Thyroid gland (tissue), 4 donors: ENCODE data around the gene EFL1. TPM values are rescaled to one million over a fixed set of nuclear protein-coding genes. Genes with fewer than 3 reads are reported as not detected.
"Not testable (repeated sequence)": the region's sequence is repeated elsewhere in the genome, so short reads cannot be mapped to it uniquely, and the experiment has no call there.

Experiments used
- DNase-seq, 2 donors: peaks; one replicate each; pipeline ENCODE4 v3.0.0-alpha.2; 2019
- H3K27ac ChIP-seq, 3 donors: fragments of 200-600 bp; sonication (generic); 1 replicate in 2 of 3; 2 replicates in 1 of 3; pipeline ENCODE4 v1.5.1; 2016 to 2019; ENCODE audit warnings: mild to moderate bottlenecking in 1 of 3, moderate library complexity in 1 of 3
- H3K27me3 ChIP-seq: fragments of 200-600 bp; sonication (generic); one replicate; pipeline ENCODE4 v1.5.1; 2019
- H3K36me3 ChIP-seq, 2 donors: fragments of 200-600 bp; sonication (generic); one replicate each; pipeline ENCODE4 v1.5.1; 2016 to 2019
- H3K4me1 ChIP-seq, 2 donors: fragments of 200-600 bp; sonication (generic); one replicate each; pipeline ENCODE4 v1.5.1; 2017 to 2019
- H3K4me3 ChIP-seq, 3 donors: fragments of 200-600 bp; sonication (generic); replicated peaks in 1 of 3; 1 replicate in 2 of 3; 2 replicates in 1 of 3; pipeline ENCODE4 v1.5.1; 2016; ENCODE audit warnings: mild to moderate bottlenecking in 1 of 3
- H3K9me3 ChIP-seq: fragments of 200-600 bp; sonication (generic); one replicate; pipeline ENCODE4 v1.5.1; 2017
- CTCF ChIP-seq, 6 experiments: fragments of 200-600 bp in 3 of 6; fragments of 450-650 bp in 3 of 6; sonication (generic) in 3 of 6; IDR thresholded peaks; one replicate each; pipeline ENCODE4 v1.5.1; 2016 to 2019; ENCODE audit warnings: antibody characterized with exemption in 6 of 6, mild to moderate bottlenecking in 2 of 6, inconsistent platforms in 1 of 6, moderate library complexity in 1 of 6
- POLR2A ChIP-seq, 2 donors: fragments of 450-650 bp; IDR thresholded peaks; one replicate each; pipeline ENCODE4 v1.6.1; 2017; ENCODE audit warnings: antibody characterized with exemption in 2 of 2, mild to moderate bottlenecking in 2 of 2, moderate library complexity in 1 of 2
- WGBS, 2 donors: methylation state at CpG; one replicate each; pipeline ENCODE4 v1.1.5; 2017; 5-methylcytosine and 5-hydroxymethylcytosine counted together
- intact Hi-C: fragments of 100-400 bp; cut with DNase I; formaldehyde crosslinking; loops from one replicate; pipeline ENCODE4 v1.15.1; 2023
- total RNA-seq, 4 donors: library from RNA; depleted of rRNA; stranded (reverse); fragments of >200 nt; gene quantifications; one replicate each; pipeline ENCODE4 v1.2.3, GENCODE V29; 2016

EFL1 gene
- total RNA-seq, 4 donors from 2014 or later = 10.3 to 29.8 (median 17.5) TPM

GRCh38 chr15:82298520-82298919, 36.0 kb upstream of the EFL1 start:
- H3K4me3 ChIP-seq = no peak overlapping the region
- WGBS, 2 donors = 39% methylated on average over 14 of the region's 44 CpGs; no CpG with 5 or more reads in 1 of the 2 donors
- DNase-seq = no peak
- no peaks in the 10 kb centered on the region for H3K36me3 ChIP-seq
- intact Hi-C loops = no loop called here
- no peaks in the 10 kb centered on the region for H3K27me3 ChIP-seq
- H3K9me3 ChIP-seq = no peaks in the 10 kb centered on the region
- H3K4me1 ChIP-seq = no peaks in the 10 kb centered on the region
- TF ChIP-seq CTCF (IDR thresholded peaks at IDR 0.05) (no peak), POLR2A (IDR thresholded peaks at IDR 0.05) (no peak)
- no peak overlapping the region for H3K27ac ChIP-seq

GRCh38 chr15:82298032-82298431, 35.5 kb upstream of the EFL1 start:
- Histone ChIP-seq H3K27me3 (no peaks in the 10 kb centered on the region), H3K36me3 (no peaks in the 10 kb centered on the region), H3K4me1 (no peaks in the 10 kb centered on the region), H3K9me3 (no peaks in the 10 kb centered on the region), H3K4me3 (no peak overlapping the region), H3K27ac (no peak overlapping the region)
- DNase-seq = no peak
- TF ChIP-seq CTCF (IDR thresholded peaks at IDR 0.05) (no peak), POLR2A (IDR thresholded peaks at IDR 0.05) (no peak)
- WGBS, 2 donors = 93 to 94% methylated on average over 13 of the region's 13 CpGs
- intact Hi-C loops = no loop called here

- Histone ChIP-seq H3K4me3 (no peak overlapping the region), H3K36me3 (no peaks in the 10 kb centered on the region), H3K27me3 (no peaks in the 10 kb centered on the region), H3K4me1 (no peaks in the 10 kb centered on the region), H3K9me3 (no peaks in the 10 kb centered on the region), H3K27ac (no peak overlapping the region)
- intact Hi-C loops = no loop called here
- no peak for DNase-seq
- TF ChIP-seq CTCF (IDR thresholded peaks at IDR 0.05) = no peak
- TF ChIP-seq POLR2A (IDR thresholded peaks at IDR 0.05) = no peak
- 89 to 94% methylated on average over 5 of the region's 5 CpGs for WGBS, 2 donors
These were observed 35.0 kb upstream of the EFL1 start for GRCh38 chr15:82297546-82297945.

- Histone ChIP-seq H3K4me1 (no peaks in the 10 kb centered on the region), H3K9me3 (no peaks in the 10 kb centered on the region), H3K27me3 (no peaks in the 10 kb centered on the region), H3K4me3 (no peak overlapping the region), H3K27ac (no peak overlapping the region), H3K36me3 (no peaks in the 10 kb centered on the region)
- intact Hi-C loops = no loop called here
- no peak for TF ChIP-seq CTCF (IDR thresholded peaks at IDR 0.05)
- TF ChIP-seq POLR2A (IDR thresholded peaks at IDR 0.05) = no peak
- DNase-seq = no peak
- 50 to 55% methylated on average over 10 of the region's 11 CpGs for WGBS, 2 donors
These were observed 31.6 kb upstream of the EFL1 start for GRCh38 chr15:82294061-82294690.

GRCh38 chr15:82292271-82292670, 29.7 kb upstream of the EFL1 start:
- intact Hi-C loops = no loop called here
- Histone ChIP-seq H3K27me3 (no peaks in the 10 kb centered on the region), H3K9me3 (no peaks in the 10 kb centered on the region), H3K36me3 (no peaks in the 10 kb centered on the region), H3K27ac (no peak overlapping the region), H3K4me3 (no peak overlapping the region), H3K4me1 (no peaks in the 10 kb centered on the region)
- 89 to 90% methylated on average over 5 of the region's 5 CpGs for WGBS, 2 donors
- TF ChIP-seq POLR2A (IDR thresholded peaks at IDR 0.05) = no peak
- DNase-seq = no peak

GRCh38 chr15:82288202-82288601, 25.7 kb upstream of the EFL1 start:
- H3K9me3 ChIP-seq, H3K27ac ChIP-seq, H3K4me3 ChIP-seq, DNase-seq, intact Hi-C loops, H3K36me3 ChIP-seq, H3K4me1 ChIP-seq, H3K27me3 ChIP-seq: not testable (repeated sequence)
- 76 to 81% methylated on average over 2 of the region's 2 CpGs for WGBS, 2 donors

GRCh38 chr15:82286475-82286874, 23.9 kb upstream of the EFL1 start:
- intact Hi-C loops, H3K36me3 ChIP-seq, H3K4me3 ChIP-seq, H3K4me1 ChIP-seq, H3K27ac ChIP-seq, H3K27me3 ChIP-seq, H3K9me3 ChIP-seq, DNase-seq: not testable (repeated sequence)
- WGBS, 2 donors = 73 to 74% methylated on average over 4 of the region's 4 CpGs

- H3K27me3 ChIP-seq, intact Hi-C loops, H3K36me3 ChIP-seq, H3K27ac ChIP-seq, H3K4me3 ChIP-seq, DNase-seq, H3K9me3 ChIP-seq, H3K4me1 ChIP-seq: not testable (repeated sequence)
- 80 to 84% methylated on average over 2 of the region's 2 CpGs for WGBS, 2 donors
These were observed 21.8 kb upstream of the EFL1 start for GRCh38 chr15:82284381-82284780.

GRCh38 chr15:82282386-82282785, 19.9 kb upstream of the EFL1 start:
- H3K27ac ChIP-seq, H3K9me3 ChIP-seq, intact Hi-C loops, H3K36me3 ChIP-seq, H3K27me3 ChIP-seq, H3K4me1 ChIP-seq, H3K4me3 ChIP-seq, DNase-seq: not testable (repeated sequence)
- 75 to 86% methylated on average over 4 of the region's 4 CpGs for WGBS, 2 donors
